Heart left ventricle (tissue), 16 donors: ENCODE measurements around the gene SF3B5. TPM values are rescaled to one million over a fixed set of nuclear protein-coding genes. Genes with fewer than 3 reads are reported as not detected.

ENCODE experiments used
- ATAC-seq, 4 donors: fragments of 200-7000 bp; cut with Tn5 transposase; one replicate each; pipeline ENCODE4 v1.9.1; 2020 to 2022; ENCODE audit warnings: moderate library complexity in 4 of 4, mild to moderate bottlenecking in 3 of 4, moderate number of reproducible peaks in 1 of 4
- DNase-seq, 5 donors: peaks; one replicate each; pipeline ENCODE4 v3.0.0-alpha.2; 2020
- H3K27ac ChIP-seq, 12 donors: fragments of 200-600 bp; sonication (generic) in 4 of 12; one replicate each; pipeline versions ENCODE4 v1.5.0 to v1.8.0; 2016 to 2022; ENCODE audit warnings: mild to moderate bottlenecking in 2 of 12
- H3K27me3 ChIP-seq, 9 donors: fragments of 200-600 bp; sonication (generic) in 2 of 9; one replicate each; pipeline versions ENCODE4 v1.5.1 to v1.8.0; 2016 to 2022; ENCODE audit warnings: mild to moderate bottlenecking in 3 of 9
- H3K36me3 ChIP-seq, 9 donors: fragments of 200-600 bp; sonication (generic) in 2 of 9; one replicate each; pipeline versions ENCODE4 v1.5.0 to v1.8.0; 2018 to 2022; ENCODE audit warnings: mild to moderate bottlenecking in 2 of 9
- H3K4me1 ChIP-seq, 12 donors: fragments of 200-600 bp; sonication (generic) in 4 of 12; one replicate each; pipeline versions ENCODE4 v1.5.0 to v1.8.0; 2016 to 2022; ENCODE audit warnings: mild to moderate bottlenecking in 3 of 12
- H3K4me3 ChIP-seq, 12 donors: fragments of 200-600 bp; sonication (generic) in 4 of 12; one replicate each; pipeline versions ENCODE4 v1.5.0 to v1.8.0; 2017 to 2022; ENCODE audit warnings: mild to moderate bottlenecking in 9 of 12, moderate library complexity in 4 of 12
- H3K9me3 ChIP-seq, 12 donors: fragments of 200-600 bp; sonication (generic) in 4 of 12; one replicate each; pipeline versions ENCODE4 v1.5.0 to v1.8.0; 2016 to 2022; ENCODE audit warnings: mild to moderate bottlenecking in 1 of 12
- POLR2A ChIP-seq, 2 donors: fragments of 450-650 bp; IDR thresholded peaks; one replicate each; pipeline ENCODE4 v1.6.1; 2017; ENCODE audit warnings: antibody characterized with exemption in 2 of 2, mild to moderate bottlenecking in 2 of 2, moderate library complexity in 2 of 2
- WGBS, 4 donors: extraction: QIAGEN DNeasy Blood & Tissue Kit in 2 of 4; methylation state at CpG; one replicate each; pipeline versions ENCODE4 v1.1.5 to v1.1.7; 2013 to 2018; 5-methylcytosine and 5-hydroxymethylcytosine counted together
- intact Hi-C, 10 donors: fragments of 100-400 bp; cut with DNase I; formaldehyde crosslinking; loops; one replicate each; pipeline versions ENCODE4 v1.11.1 to v1.14.2; 2022
- polyA plus RNA-seq, 2 donors: library from polyadenylated mRNA; stranded (reverse); fragments of 200-250 nt; gene quantifications; one replicate each; pipeline ENCODE4 v1.2.3, GENCODE V29; 2013
- total RNA-seq, 9 donors: library from RNA; depleted of rRNA in 2 of 9; stranded (reverse); fragments of >200 nt in 2 of 9; fragmentation: NEBNext Ultra II Directional in 3 of 9; extraction: Animal tissue kit (Norgen Biotek cat#: 25700) in 3 of 9; gene quantifications; one replicate each; pipeline versions ENCODE4 v1.1.0 to v1.2.4, GENCODE V29; 2016 to 2023
- TF ChIP-seq, protein P1 (sequence below), 12 donors: fragments of 200-600 bp; sonication (generic) in 4 of 12; IDR thresholded peaks; one replicate each; pipeline versions ENCODE4 v1.5.0 to v1.8.0; 2018 to 2022; ENCODE audit warnings: antibody characterized with exemption in 12 of 12, mild to moderate bottlenecking in 5 of 12
- donor health status: ischemic (EF 13 %, LVEDD 7.1; RV severe dilation, severe dysfunction).
- donor health status: healthy with polysubstance abuse.
- donor health status: DM: no; HTN: yes; CAD: no.
- donor health status: DM: no; HTN: no; CAD: no.
- donor health status: ischemic (EF 25% LVEDD 6.9; RV normal size, moderate dysfunction).
- donor health status: ischemic (EF 25% LVEDD 5.7; RV mildly dilated, moderate dysfunction).
- donor health status: healthy.
- donor health status: DM: yes; HTN: yes; CAD: no.
- donor health status: ischemic (EF 35%, LVEDD 5.7; RV mildly dilated, moderate dysfunction).
- donor health status: nonischemic (EF 11% LVEDD 7.7; RV severe dilation, severe dysfunction).
- donor health status: DM: yes; HTN: yes; CAD: no.
- donor health status: PGD.
- donor health status: ischemic (EF 29% LVEDD 5.4; RV normal size, mild dysfunction).
- donor health status: nonischemic (EF 23%, LVEDD 6.1; RV moderate dilation, normal function).

SF3B5 gene
- total and polyA plus RNA-seq, 11 donors = 99.5 to 281 (median 130) TPM

DNA sequence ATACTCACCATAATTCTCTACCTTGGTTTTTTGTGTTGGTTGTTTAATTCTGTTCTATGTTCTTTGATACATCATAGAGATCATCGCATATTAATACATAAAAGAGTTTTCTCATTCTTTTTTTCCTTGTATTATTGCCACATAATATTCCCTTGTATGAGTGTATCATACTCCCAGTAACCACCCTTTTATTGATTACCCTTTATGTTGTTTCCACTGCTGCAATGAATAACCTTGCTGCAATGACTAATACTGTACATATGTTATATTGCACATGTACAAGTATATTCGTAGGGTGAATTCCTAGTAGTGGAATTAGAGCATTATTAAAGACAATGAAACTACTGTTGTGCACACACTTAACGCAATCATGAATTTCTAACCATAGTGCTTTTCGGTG is 9.1 kb upstream of the SF3B5 start:
- H3K36me3 ChIP-seq = no peaks in the 10 kb centered on the region
- no peak for TF ChIP-seq POLR2A (IDR thresholded peaks at IDR 0.05)
- H3K4me1 ChIP-seq = peaks cover 0 to 7% (median 0%) of the 10 kb centered on the region in 12 donors
- DNase-seq (no peak), ATAC-seq (no peak)
- H3K27me3 ChIP-seq = no peaks in the 10 kb centered on the region
- WGBS, 4 donors = 46 to 54% (median 50%) methylated on average over 4 of the region's 4 CpGs
- no peak overlapping the region for H3K27ac ChIP-seq
- intact Hi-C loops = loop anchor here in 9 of 10 donors (2.0 to 10.0 kb wide), 6 partner anchors 50 to 830 kb away; partner anchors contain the start of genes STX11 (in 1 of the 9) and UTRN (in 1 of the 9)
- no peak overlapping the region for H3K4me3 ChIP-seq
- no peaks in the 10 kb centered on the region for H3K9me3 ChIP-seq

DNA sequence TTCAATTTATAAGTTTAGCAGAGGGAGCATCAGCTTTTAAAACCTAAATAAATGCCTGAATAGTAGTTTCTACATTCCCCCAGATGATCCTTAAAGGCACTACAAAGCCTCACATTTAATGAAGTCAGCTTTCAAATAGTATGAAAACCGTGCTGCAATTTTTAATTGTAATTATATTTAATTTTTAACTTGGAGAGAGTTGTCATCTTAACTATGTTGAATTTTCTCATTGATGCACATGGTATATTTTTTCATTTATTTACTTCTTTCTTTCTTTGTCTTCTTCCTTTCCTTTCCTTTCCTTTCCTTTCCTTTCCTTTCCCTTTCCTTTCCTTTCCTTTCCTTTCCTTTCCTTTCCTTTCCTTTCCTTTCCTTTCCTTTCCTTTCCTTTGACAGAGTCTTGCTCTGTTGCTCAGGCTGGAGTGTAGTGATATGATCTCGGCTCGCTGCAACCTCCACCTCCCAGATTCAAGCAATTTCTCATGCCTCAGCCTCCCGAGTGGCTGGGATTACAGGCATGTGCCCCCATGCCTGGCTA is 7.7 kb upstream of the SF3B5 start:
- DNase-seq (no peak), ATAC-seq (no peak)
- Histone ChIP-seq H3K27ac (no peak overlapping the region), H3K4me1 (peaks cover 0 to 7% (median 0%) of the 10 kb centered on the region in 12 donors), H3K36me3 (no peaks in the 10 kb centered on the region), H3K4me3 (no peak overlapping the region), H3K27me3 (no peaks in the 10 kb centered on the region), H3K9me3 (no peaks in the 10 kb centered on the region)
- intact Hi-C loops = loop anchor here in 3 of 10 donors (10.0 kb wide), 3 partner anchors 52 to 832 kb away; partner anchors contain the start of genes STX11 (in 1 of the 3) and UTRN (in 1 of the 3)
- TF ChIP-seq POLR2A (IDR thresholded peaks at IDR 0.05) = no peak
- TF ChIP-seq, protein P1, sequence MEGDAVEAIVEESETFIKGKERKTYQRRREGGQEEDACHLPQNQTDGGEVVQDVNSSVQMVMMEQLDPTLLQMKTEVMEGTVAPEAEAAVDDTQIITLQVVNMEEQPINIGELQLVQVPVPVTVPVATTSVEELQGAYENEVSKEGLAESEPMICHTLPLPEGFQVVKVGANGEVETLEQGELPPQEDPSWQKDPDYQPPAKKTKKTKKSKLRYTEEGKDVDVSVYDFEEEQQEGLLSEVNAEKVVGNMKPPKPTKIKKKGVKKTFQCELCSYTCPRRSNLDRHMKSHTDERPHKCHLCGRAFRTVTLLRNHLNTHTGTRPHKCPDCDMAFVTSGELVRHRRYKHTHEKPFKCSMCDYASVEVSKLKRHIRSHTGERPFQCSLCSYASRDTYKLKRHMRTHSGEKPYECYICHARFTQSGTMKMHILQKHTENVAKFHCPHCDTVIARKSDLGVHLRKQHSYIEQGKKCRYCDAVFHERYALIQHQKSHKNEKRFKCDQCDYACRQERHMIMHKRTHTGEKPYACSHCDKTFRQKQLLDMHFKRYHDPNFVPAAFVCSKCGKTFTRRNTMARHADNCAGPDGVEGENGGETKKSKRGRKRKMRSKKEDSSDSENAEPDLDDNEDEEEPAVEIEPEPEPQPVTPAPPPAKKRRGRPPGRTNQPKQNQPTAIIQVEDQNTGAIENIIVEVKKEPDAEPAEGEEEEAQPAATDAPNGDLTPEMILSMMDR (IDR thresholded peaks at IDR 0.05) = no peak
- WGBS, 4 donors = 74 to 83% (median 80%) methylated on average over 4 of the region's 4 CpGs

DNA sequence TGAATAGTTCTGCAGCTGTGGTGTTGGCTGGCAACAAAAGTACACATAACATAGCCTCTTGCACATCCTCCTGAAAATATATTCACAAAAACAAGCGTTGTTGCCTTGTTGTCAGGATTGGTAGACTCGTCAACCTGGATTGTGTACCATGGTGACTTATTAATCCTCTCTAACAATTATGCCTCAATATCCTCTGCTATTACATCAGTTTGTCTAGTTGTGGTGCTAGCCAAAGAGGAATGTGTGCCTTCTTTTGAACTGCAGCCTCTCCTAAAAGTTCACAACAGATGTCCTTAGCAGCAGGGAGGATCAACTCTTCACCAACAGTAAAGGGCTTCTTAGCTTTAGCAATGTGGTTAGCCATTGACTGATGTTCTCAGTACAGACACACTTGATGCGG is 3.6 kb upstream of the SF3B5 start:
- Histone ChIP-seq H3K27ac (no peak overlapping the region), H3K9me3 (no peaks in the 10 kb centered on the region), H3K36me3 (no peaks in the 10 kb centered on the region), H3K4me1 (peaks cover 0 to 17% (median 10%) of the 10 kb centered on the region in 12 donors), H3K4me3 (no peak overlapping the region), H3K27me3 (no peaks in the 10 kb centered on the region)
- DNase-seq (no peak), ATAC-seq (no peak)
- TF ChIP-seq, protein P1 (IDR thresholded peaks at IDR 0.05) = no peak
- no peak for TF ChIP-seq POLR2A (IDR thresholded peaks at IDR 0.05)
- WGBS, 4 donors = 87 to 94% (median 88%) methylated on average over 3 of the region's 3 CpGs
- intact Hi-C loops = loop anchor here in 1 of 10 donors (10.0 kb wide), 1 partner anchor 186 kb away; the partner anchor contains the start of gene UTRN

DNA sequence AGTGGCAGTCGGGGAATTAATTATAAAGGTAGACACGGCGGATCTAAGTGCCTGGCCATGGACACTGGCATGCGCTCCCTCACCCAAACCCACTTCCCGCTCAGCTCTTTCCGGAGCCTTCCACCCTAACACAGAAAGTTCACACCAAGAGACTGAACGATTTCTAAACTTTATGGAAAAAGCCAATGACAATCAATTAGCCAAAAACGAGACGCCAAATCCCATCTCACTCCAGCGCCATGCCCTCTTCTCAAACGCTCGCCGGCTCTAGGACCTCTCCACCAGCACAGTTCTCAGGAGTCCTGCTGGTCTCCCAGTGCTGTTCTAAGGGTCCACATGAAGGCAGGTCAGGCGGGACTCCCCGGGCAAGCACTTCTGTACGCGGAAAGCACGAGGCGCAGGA is 641 bp downstream of the SF3B5 start:
- DNase-seq = peak in 1 of 5 donors; percentile 66
- no peaks in the 10 kb centered on the region for H3K27me3 ChIP-seq
- intact Hi-C loops = loop anchor here in 2 of 10 donors (1.0 to 10.0 kb wide), 2 partner anchors 31 to 190 kb away; partner anchors contain the start of gene UTRN (in 1 of the 2)
- H3K9me3 ChIP-seq = no peaks in the 10 kb centered on the region
- 1 to 3% (median 2%) methylated on average over 18 to 19 of the region's 19 CpGs for WGBS, 4 donors
- peaks cover 0 to 6% (median 0%) of the 10 kb centered on the region in 9 donors for H3K36me3 ChIP-seq
- ATAC-seq = peak in 3 of 4 donors; percentile 0 to 4 (median 4)
- H3K27ac ChIP-seq = peak overlapping the region in 11 of 12 donors; percentile 68 to 87 (median 83)
- no peak for TF ChIP-seq POLR2A (IDR thresholded peaks at IDR 0.05)
- TF ChIP-seq, protein P1 (IDR thresholded peaks at IDR 0.05) = no peak
- peaks cover 0 to 28% (median 14%) of the 10 kb centered on the region in 12 donors for H3K4me1 ChIP-seq
- peak overlapping the region; percentile 49 to 95 (median 89) for H3K4me3 ChIP-seq
